ENCODE measurements around the gene DPEP1. TPM values are rescaled to one million over a fixed set of nuclear protein-coding genes. Genes with fewer than 3 reads are reported as not detected.
"Not testable (repeated sequence)": the region's sequence is repeated elsewhere in the genome, so short reads cannot be mapped to it uniquely, and the experiment has no call there.

DPEP1 gene
- total RNA-seq, 1 donor from 2014 or later = not detected

DNA sequence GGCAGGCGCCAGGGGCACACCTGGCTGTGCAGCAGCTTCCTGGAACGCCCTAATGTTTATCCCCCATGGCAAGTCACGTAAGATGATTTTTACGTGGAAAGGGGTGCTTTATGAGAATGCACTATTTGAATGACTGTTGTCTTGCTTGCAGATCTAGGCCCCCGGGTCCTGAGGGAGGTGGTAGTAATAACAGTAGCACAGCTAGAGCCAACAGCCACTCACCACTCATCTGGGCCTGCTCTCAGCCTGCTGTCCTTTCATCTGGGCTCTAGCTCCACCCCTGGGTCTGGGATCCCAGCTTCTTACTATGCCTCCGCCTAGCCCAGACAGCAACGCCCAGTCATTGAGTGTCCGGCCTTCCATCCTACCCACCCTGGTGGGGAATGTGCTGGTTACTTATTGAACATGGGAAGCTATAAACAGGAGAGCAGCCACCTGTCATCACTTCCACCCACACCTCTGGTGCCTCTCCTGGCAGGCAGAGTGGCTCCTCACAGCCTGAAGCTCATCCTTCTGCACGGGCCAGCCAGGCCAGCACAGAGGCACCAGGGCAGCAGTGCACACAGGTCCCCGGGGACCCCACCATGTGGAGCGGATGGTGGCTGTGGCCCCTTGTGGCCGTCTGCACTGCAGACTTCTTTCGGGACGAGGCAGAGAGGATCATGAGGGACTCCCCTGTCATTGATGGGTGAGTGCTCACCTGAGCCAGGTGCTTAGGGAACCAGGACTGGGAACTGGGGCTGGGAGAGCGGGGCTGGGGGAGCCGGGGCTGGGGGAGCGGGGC is 16.6 kb downstream of the DPEP1 start:
- H3K36me3 ChIP-seq = no peaks in the 10 kb centered on the region
- intact Hi-C loops (cut with DNase I) = no loop called here

DNA sequence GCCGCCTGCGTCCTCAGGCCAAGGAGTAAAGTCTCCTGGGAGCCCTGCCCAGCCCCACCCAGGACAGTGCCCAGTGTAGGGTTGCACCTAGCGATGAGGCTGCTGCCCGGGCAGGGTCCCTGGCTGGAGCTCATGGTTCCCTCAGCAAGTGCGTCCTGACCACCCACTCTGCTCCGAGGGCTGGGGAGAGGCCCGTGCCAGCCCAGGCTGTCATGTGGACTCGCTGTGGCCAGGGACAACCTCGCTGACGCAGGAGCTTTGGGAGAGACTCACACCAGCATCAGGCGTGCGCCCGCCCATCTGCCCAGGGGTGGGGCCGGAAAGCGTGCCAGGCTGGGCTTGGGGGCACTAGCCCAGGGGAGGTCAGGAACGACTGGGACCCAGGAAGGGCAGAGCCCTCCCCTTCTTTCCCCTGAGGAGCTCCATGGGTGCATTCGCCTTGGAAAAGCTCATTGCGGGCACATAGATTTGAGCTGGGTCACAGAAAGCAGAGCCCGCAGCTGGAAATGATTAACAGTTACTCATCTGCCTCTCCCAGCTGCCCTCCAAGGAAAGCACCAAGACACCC is 19.7 kb downstream of the DPEP1 start:
- no peak for DNase-seq (ENCODE audit: low spot score in 2 of 2)
- Histone ChIP-seq H3K27ac (no peak overlapping the region), H3K27me3 (no peaks in the 10 kb centered on the region), H3K36me3 (no peaks in the 10 kb centered on the region), H3K9me3 (no peaks in the 10 kb centered on the region), H3K4me1 (no peaks in the 10 kb centered on the region), H3K4me3 (no peak overlapping the region)
- intact Hi-C loops (cut with DNase I) = no loop called here
- TF ChIP-seq, protein P1, sequence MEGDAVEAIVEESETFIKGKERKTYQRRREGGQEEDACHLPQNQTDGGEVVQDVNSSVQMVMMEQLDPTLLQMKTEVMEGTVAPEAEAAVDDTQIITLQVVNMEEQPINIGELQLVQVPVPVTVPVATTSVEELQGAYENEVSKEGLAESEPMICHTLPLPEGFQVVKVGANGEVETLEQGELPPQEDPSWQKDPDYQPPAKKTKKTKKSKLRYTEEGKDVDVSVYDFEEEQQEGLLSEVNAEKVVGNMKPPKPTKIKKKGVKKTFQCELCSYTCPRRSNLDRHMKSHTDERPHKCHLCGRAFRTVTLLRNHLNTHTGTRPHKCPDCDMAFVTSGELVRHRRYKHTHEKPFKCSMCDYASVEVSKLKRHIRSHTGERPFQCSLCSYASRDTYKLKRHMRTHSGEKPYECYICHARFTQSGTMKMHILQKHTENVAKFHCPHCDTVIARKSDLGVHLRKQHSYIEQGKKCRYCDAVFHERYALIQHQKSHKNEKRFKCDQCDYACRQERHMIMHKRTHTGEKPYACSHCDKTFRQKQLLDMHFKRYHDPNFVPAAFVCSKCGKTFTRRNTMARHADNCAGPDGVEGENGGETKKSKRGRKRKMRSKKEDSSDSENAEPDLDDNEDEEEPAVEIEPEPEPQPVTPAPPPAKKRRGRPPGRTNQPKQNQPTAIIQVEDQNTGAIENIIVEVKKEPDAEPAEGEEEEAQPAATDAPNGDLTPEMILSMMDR (IDR thresholded peaks at IDR 0.05) = no peak

More for the DNA sequence above, 16.6 kb downstream of the DPEP1 start:
- no peaks in the 10 kb centered on the region for H3K4me1 ChIP-seq
- H3K27ac ChIP-seq = no peak overlapping the region
- H3K4me3 ChIP-seq = no peak overlapping the region
- TF ChIP-seq, protein P1 (IDR thresholded peaks at IDR 0.05) = no peak
- no peak for DNase-seq (ENCODE audit: low spot score in 2 of 2)
- H3K9me3 ChIP-seq = no peaks in the 10 kb centered on the region
- H3K27me3 ChIP-seq = no peaks in the 10 kb centered on the region

DNA sequence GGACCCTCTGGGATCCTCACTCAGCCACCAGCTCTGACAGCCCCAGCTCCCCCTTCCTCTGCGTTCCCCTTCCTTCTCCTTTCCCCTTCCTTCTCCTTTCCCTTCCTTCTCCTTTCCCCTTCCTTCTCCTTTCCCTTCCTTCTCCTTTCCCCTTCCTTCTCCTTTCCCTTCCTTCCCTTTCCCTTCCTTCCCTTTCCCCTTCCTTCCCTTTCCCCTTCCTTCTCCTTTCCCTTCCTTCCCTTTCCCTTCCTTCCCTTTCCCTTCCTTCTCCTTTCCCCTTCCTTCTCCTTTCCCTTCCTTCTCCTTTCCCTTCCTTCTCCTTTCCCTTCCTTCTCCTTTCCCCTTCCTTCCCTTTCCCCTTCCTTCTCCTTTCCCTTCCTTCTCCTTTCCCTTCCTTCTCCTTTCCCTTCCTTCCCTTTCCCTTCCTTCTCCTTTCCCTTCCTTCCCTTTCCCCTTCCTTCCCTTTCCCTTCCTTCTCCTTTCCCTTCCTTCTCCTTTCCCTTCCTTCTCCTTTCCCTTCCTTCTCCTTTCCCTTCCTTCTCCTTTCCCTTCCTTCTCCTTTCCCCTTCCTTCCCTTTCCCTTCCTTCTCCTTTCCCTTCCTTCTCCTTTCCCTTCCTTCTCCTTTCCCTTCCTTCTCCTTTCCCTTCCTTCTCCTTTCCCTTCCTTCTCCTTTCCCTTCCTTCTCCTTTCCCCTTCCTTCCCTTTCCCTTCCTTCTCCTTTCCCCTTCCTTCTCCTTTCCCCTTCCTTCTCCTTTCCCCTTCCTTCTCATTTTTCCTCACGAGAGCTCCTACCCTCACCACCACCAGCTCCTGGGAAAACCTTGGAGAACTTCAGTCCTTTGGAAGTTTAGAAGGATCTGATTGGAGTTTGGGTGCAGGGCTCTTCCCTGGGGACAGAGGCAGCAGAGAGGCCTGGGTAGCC is 21.3 kb downstream of the DPEP1 start:
- H3K27ac ChIP-seq; intact Hi-C loops (cut with DNase I); H3K36me3 ChIP-seq; H3K9me3 ChIP-seq; H3K4me3 ChIP-seq; DNase-seq (ENCODE audit: low spot score in 2 of 2); H3K27me3 ChIP-seq; H3K4me1 ChIP-seq: not testable (repeated sequence)

DNA sequence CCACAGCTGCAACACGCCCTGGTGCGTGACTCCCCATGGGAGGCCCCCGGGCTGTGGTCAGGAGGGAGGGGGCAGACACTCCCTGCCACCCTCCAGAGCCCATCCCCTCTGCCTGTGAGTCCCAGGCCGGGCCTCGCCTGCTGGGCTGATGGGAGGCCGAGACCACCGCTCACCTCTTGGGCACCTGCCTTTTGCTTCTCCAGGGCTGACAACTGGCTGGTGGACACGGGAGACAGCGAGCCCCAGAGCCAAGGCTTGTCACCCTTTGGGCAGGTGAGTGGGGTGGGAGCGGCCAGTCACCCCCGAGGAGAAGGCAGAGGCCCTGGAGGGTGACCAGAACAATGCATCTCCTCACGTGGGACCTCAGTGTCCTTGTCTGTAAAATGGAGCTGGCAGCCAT is 23.2 kb downstream of the DPEP1 start:
- Histone ChIP-seq H3K27ac (no peak overlapping the region), H3K27me3 (no peaks in the 10 kb centered on the region), H3K9me3 (no peaks in the 10 kb centered on the region), H3K4me1 (peaks cover 0 to 5% of the 10 kb centered on the region in 2 donors), H3K36me3 (no peaks in the 10 kb centered on the region), H3K4me3 (no peak overlapping the region)
- intact Hi-C loops (cut with DNase I) = no loop called here
- no peak for DNase-seq (ENCODE audit: low spot score in 2 of 2)
- TF ChIP-seq, protein P1 (IDR thresholded peaks at IDR 0.05) = no peak

DNA sequence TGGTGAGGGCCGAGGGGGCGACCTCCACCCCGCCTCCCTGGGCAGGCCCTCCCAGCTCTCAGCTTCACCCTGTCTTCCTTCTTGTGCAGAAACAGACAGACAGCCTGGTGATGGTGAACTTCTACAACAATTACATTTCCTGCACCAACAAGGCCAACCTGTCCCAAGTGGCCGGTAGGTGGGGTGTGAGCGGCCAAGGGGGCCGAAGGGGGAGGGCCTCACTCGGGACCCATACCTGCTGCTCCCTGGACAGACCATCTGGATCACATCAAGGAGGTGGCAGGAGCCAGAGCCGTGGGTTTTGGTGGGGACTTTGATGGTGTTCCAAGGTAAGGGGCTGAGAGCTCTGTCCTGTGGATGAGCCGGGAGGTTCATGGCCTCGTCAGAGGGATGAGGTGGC is 23.9 kb downstream of the DPEP1 start:
- Histone ChIP-seq H3K27me3 (no peaks in the 10 kb centered on the region), H3K9me3 (no peaks in the 10 kb centered on the region), H3K27ac (no peak overlapping the region), H3K36me3 (no peaks in the 10 kb centered on the region), H3K4me1 (peaks cover 0 to 5% of the 10 kb centered on the region in 2 donors), H3K4me3 (no peak overlapping the region)
- intact Hi-C loops (cut with DNase I) = no loop called here
- DNase-seq (ENCODE audit: low spot score in 2 of 2) = no peak
- TF ChIP-seq, protein P1 (IDR thresholded peaks at IDR 0.05) = no peak
